Right hindlimb (tissue), 1 donor: ENCODE data around the gene HRCT1.
"Not testable (repeated sequence)": the region's sequence is repeated elsewhere in the genome, so short reads cannot be mapped to it uniquely, and the experiment has no call there.

Experiments
- DNase-seq: peaks from one replicate; pipeline ENCODE4 v3.0.0-alpha.2; 2018

The HRCT1 gene

DNA sequence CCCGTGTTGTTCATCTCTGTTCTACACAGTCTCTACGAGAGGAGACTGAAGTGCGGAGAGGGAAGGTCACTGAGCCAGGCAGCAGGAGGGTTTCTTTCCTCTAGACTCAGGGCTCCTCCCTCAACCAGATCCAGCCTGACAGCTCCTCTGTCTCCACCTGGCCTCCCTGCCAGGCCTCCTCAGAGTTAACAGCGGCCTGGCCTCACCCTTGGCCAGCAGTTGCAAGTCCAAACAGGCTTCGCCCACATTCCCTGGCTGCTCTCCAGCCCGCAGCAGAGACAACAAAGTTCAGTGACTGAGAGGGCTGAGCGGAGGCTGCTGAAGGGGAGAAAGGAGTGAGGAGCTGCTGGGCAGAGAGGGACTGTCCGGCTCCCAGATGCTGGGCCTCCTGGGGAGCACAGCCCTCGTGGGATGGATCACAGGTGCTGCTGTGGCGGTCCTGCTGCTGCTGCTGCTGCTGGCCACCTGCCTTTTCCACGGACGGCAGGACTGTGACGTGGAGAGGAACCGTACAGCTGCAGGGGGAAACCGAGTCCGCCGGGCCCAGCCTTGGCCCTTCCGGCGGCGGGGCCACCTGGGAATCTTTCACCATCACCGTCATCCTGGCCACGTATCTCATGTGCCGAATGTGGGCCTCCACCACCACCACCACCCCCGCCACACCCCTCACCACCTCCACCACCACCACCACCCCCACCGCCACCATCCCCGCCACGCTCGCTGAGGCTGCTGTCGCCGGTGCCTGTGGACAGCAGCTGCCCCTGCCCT is at the start of gene HRCT1:
TSS of gene HRCT1 (plus strand) at position 291 of the 768 bp plus-strand sequence. CDS start at position 377, 86 bp downstream.
- peak; percentile 93 for DNase-seq

GRCh38 chr9:35856206-35856605 is 49.8 kb upstream of the HRCT1 start:
- DNase-seq = no peak

- DNase-seq = no peak
These were observed 49.1 kb upstream of the HRCT1 start for GRCh38 chr9:35856882-35857281.

- DNase-seq = no peak
These were observed 47.5 kb upstream of the HRCT1 start for GRCh38 chr9:35858458-35858857.

DNA sequence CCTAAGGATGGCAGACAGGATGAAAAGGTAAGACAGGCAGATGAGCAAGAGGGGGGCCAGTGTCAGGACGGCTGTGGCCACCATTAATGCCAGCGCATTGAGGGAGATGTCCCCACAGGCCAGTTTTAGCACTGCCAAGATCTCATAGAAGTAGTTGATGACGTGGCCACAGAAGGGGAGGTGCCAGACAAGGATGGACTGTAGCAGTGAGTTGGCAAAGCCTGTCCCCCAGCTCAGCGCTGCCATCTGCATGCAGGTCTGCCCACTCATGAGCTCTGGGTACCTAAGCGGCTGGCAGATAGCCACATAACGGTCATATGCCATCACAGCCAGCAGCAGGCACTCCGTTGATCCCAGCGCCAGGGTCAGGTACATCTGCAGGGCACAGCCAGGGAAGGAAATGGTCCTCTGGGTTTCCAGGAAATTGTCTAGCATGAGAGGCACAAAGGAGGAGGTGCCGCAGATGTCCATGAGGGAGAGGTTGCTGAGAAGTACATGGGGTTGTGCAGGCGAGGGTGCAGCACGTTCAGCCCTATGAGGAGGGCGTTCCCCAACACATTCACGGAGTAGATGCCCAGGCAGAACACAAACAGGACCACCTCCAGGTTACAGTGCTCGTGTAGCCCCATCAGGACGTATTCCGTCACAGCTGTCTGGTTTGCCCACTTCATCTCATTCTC is 46.6 kb upstream of the HRCT1 start:
- no peak for DNase-seq

GRCh38 chr9:35859990-35860339 is 46.0 kb upstream of the HRCT1 start:
- DNase-seq = no peak

GRCh38 chr9:35861161-35861897 is 44.7 kb upstream of the HRCT1 start:
- DNase-seq = no peak

DNA sequence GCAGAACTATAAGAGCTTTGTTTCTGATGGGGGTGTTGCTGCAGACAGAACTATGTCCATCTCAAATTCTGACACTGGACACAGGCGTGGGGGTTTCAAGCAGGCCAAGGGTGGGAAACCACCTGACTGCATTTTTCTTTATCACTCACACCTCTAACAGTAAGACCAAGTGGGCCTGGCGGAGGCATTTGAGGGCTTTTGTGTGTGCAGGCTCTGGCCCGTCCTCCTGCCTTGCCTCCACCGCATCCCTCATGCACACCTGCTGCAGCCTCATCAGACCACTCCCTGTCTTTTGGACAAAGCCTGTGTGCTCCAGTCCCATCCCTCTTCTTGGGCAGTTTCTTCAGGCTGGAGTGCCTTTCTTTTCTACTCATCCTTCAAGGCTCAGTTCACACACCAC is 43.7 kb upstream of the HRCT1 start:
- no peak for DNase-seq

- no peak for DNase-seq
These were observed 42.4 kb upstream of the HRCT1 start for GRCh38 chr9:35863583-35863982.

DNA sequence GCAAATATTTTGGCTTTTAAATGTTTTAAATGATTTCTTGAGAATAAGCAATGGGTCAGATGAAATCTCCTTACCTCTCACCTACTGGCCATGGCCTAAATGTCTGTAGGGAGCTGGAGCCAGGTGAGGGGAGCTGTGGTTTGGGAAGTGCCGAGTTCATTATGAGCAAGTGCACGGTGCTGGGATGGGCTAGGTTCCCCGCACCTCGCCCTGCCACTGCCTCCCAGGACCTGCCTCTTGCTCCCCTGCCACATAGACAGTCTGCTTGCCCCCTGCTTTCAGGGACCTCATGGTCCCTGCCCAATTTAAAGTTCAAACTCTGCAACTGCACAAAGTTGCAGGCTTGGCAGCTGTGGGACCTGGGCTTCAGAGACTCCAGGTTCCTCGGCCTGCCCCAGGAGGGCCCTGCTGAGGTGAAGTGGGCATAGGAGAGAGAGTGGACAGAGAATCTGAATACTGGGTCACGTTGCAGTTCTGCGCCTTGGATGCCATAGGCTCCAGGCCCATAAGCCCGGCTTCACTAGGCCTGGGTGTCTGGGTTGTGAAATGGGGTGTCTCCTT is 41.2 kb upstream of the HRCT1 start:
- DNase-seq = no peak

GRCh38 chr9:35867538-35867937 is 38.5 kb upstream of the HRCT1 start:
- DNase-seq = no peak

DNA sequence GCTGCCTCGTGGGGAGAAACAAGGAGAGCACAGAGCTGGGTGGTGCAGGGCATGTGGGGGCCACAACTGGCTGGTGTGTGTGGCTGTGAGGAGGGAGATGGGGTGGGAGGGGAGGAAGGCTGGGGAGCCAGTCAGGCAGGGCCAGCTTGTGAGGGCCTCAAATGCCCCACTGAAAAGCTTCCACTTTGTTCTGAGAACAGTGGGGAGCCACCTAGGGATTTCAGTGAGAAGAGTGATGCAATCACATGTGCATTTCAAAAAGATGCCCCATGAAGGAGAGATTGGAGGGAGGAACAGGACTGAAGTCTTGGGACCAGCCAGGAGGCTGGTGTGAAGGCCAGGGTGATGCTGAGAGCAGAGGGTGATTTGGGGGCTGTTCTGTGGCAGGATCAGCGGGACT is 37.1 kb upstream of the HRCT1 start:
- DNase-seq = no peak

GRCh38 chr9:35869621-35870216 is 36.3 kb upstream of the HRCT1 start:
- no peak for DNase-seq

- no peak for DNase-seq
These were observed 35.6 kb upstream of the HRCT1 start, which contains the start of gene OR13J1 for GRCh38 chr9:35870351-35870923. TSS of gene OR13J1 (minus strand) at chr9:35870401. CDS start at chr9:35870401, 0 bp downstream.

- DNase-seq = no peak
These were observed 34.5 kb upstream of the HRCT1 start for GRCh38 chr9:35871545-35871944.

GRCh38 chr9:35872505-35872904 is 33.5 kb upstream of the HRCT1 start:
- no peak for DNase-seq

DNA sequence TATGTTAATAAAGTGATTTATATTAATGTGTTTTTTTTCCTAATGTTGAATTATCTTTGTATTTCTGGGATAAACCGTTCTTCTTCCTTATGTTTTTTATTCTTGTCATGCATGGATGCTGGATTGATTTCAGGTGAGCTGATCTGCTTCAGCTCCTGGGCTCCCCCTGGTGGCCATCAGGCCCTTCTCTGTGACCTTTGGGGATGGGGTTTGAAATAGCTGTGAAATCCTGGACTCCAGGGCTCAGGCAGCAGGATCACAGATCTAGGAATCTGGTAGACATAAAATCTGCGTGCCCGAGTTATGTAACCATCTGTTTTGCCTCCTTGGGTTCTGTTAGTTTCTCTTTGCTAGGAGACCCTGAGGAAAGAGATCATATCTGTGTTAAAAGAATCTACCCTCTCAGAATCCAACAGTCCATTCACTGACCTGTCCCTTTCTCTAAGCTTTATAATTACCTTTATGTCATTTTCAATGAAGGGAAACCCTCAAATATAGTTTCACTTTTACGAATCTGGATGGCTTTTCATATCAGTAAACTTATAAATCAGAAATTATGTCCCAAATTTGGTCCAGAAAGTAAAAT is 23.6 kb upstream of the HRCT1 start:
- DNase-seq = peak; percentile 88

- DNase-seq = no peak
These were observed 23.0 kb upstream of the HRCT1 start for GRCh38 chr9:35882996-35883395.

GRCh38 chr9:35884908-35885307 is 21.1 kb upstream of the HRCT1 start:
- DNase-seq = not testable (repeated sequence)

DNA sequence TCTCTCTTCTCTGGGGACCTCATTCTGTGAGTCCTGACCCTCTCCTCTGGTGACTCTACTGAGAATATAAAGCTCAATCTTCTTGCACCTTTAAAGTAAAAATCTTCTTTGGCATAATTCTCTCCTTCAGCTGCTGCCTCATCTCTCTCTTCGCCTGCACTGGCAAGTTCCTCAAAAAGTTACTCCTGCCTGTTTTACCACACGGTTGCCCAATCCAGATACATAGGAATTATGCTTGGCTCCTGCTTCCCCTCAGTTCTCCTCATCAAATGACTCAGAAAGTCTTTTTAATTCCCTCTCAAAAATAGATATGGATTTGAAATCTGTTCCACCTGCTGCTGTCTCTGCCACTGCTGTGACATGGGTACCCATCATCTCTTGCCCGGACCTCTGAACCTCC is 14.4 kb upstream of the HRCT1 start:
- DNase-seq = no peak

DNA sequence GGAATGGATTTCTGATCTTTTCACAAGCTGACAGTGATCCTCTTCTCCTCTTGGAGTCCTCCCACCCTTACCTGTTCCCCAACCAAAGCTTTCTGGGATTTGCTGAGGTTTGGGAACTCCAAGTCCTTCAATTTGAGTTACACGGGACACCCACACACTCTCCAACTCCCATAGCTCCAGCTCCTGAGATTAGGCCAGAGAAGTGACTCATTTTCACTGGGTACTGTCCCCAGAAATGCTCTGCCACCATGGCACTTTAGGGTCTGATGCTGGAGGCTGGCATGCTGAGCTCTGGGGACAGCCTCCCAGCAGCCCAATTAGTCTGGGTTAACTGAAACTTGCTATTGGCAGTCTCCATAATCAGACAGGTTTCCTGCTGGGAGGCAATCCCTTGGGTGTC is 14.0 kb upstream of the HRCT1 start:
- DNase-seq = no peak

DNA sequence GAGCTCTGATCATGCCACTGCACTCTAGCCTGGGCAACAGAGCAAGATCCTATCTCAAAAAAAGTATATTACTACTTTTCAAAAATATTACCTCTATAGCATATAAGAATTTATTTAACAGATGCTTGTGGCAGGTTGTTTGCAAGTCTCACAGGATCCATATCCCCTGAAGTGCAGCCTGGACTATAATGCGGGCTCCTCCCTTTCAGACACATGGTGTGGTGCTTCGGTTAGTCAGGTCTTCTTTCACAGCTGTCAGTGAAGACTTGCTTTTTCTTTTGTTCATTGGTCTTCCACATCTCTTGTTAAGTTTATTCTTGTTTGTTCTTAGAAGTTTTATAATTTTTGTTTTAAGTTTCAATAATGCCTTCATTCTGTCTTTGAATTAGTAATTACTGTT is 9.4 kb upstream of the HRCT1 start:
- DNase-seq = no peak
